Mesenchymal stem cell (in vitro differentiated cells and primary cell): ENCODE results near the gene GABRR3.

ENCODE experiments used
- DNase-seq: peaks from one replicate; pipeline ENCODE4 v3.0.0-alpha.2; 2013
- H2AFZ ChIP-seq: one replicate; pipeline ENCODE4 v1.6.1; 2013; ENCODE audit warnings: low read depth, mild to moderate bottlenecking, control low read depth, inconsistent platforms, low read length, moderate library complexity
- H2AK5ac ChIP-seq: 2 replicates; pipeline ENCODE4 v1.6.1; 2013; ENCODE audit warnings: low read length, moderate library complexity, mild to moderate bottlenecking, inconsistent platforms; ENCODE audit not compliant: severe bottlenecking
- H2BK120ac ChIP-seq: one replicate; pipeline ENCODE4 v1.6.1; 2013; ENCODE audit warnings: low read depth, mild to moderate bottlenecking, inconsistent platforms, low read length, moderate library complexity
- H2BK12ac ChIP-seq, 2 experiments: one replicate each; pipeline ENCODE4 v1.6.1; 2013; ENCODE audit warnings: inconsistent platforms in 2 of 2, low read length in 2 of 2, mild to moderate bottlenecking in 2 of 2, moderate library complexity in 2 of 2, control low read depth in 1 of 2
- H2BK15ac ChIP-seq: one replicate; pipeline ENCODE4 v1.6.1; 2013; ENCODE audit warnings: mild to moderate bottlenecking, low read depth, inconsistent platforms; ENCODE audit not compliant: poor library complexity, severe bottlenecking
- H2BK5ac ChIP-seq: 2 replicates; pipeline ENCODE4 v1.6.1; 2013; ENCODE audit warnings: low read depth, mild to moderate bottlenecking, low read length, control low read depth, inconsistent platforms; ENCODE audit not compliant: poor library complexity, severe bottlenecking
- H3K14ac ChIP-seq, 2 experiments: one replicate each; pipeline ENCODE4 v1.6.1; 2013; ENCODE audit warnings: inconsistent platforms in 2 of 2, low read length in 2 of 2, control low read depth in 1 of 2, mild to moderate bottlenecking in 1 of 2, moderate library complexity in 1 of 2
- H3K18ac ChIP-seq, 2 experiments: one replicate each; pipeline ENCODE4 v1.6.1; 2013; ENCODE audit warnings: inconsistent platforms in 2 of 2, low read length in 2 of 2, control low read depth in 1 of 2, low read depth in 1 of 2, mild to moderate bottlenecking in 1 of 2
- H3K23ac ChIP-seq, 2 experiments: one replicate each; pipeline ENCODE4 v1.6.1; 2013; ENCODE audit warnings: inconsistent platforms in 2 of 2, low read length in 2 of 2, mild to moderate bottlenecking in 2 of 2, moderate library complexity in 2 of 2, control low read depth in 1 of 2
- H3K27ac ChIP-seq: 2 replicates; pipeline ENCODE4 v1.5.1; 2013; ENCODE audit warnings: mild to moderate bottlenecking, moderate library complexity, low read length, control low read depth, inconsistent platforms; ENCODE audit not compliant: poor library complexity, severe bottlenecking
- H3K27me3 ChIP-seq, 2 experiments: 2 replicates each; pipeline versions ENCODE4 v1.6.1 to v1.7.0; 2013; ENCODE audit warnings: low read length in 2 of 2, mild to moderate bottlenecking in 2 of 2, moderate library complexity in 2 of 2, control low read depth in 1 of 2, inconsistent platforms in 1 of 2; ENCODE audit not compliant: control insufficient read depth in 1 of 2, insufficient read depth in 1 of 2
- H3K36me3 ChIP-seq, 2 experiments: 2 replicates each; pipeline versions ENCODE4 v1.6.1 to v1.7.0; 2013; ENCODE audit warnings: low read length in 2 of 2, control low read depth in 1 of 2, inconsistent platforms in 1 of 2, low read depth in 1 of 2, mild to moderate bottlenecking in 1 of 2; ENCODE audit not compliant: insufficient read depth in 2 of 2, control insufficient read depth in 1 of 2
- H3K4ac ChIP-seq, 2 experiments: one replicate each; pipeline ENCODE4 v1.6.1; 2013; ENCODE audit warnings: inconsistent platforms in 2 of 2, low read length in 2 of 2, mild to moderate bottlenecking in 2 of 2, moderate library complexity in 2 of 2, control low read depth in 1 of 2, low read depth in 1 of 2
- H3K4me1 ChIP-seq: 2 replicates; pipeline ENCODE4 v1.6.1; 2013; ENCODE audit warnings: low read depth, low read length, control low read depth; ENCODE audit not compliant: control insufficient read depth, insufficient read depth
- H3K4me2 ChIP-seq: 2 replicates; pipeline ENCODE4 v1.6.1; 2013; ENCODE audit warnings: low read length, mild to moderate bottlenecking, inconsistent platforms; ENCODE audit not compliant: poor library complexity, severe bottlenecking
- H3K4me3 ChIP-seq, 2 experiments: 2 replicates each; pipeline versions ENCODE4 v1.5.1 to v1.7.0; 2013; ENCODE audit warnings: low read length in 2 of 2, mild to moderate bottlenecking in 2 of 2, control low read depth in 1 of 2, low read depth in 1 of 2; ENCODE audit not compliant: insufficient read depth in 1 of 2
- H3K79me1 ChIP-seq: replicated peaks from 2 replicates; pipeline ENCODE4 v1.6.1; 2013; ENCODE audit warnings: mild to moderate bottlenecking, control low read depth, low read length, inconsistent platforms; ENCODE audit not compliant: poor library complexity, severe bottlenecking
- H3K9ac ChIP-seq: 2 replicates; pipeline ENCODE4 v1.7.0; 2013; ENCODE audit warnings: mild to moderate bottlenecking, low read length, moderate library complexity
- H3K9me3 ChIP-seq: 2 replicates; pipeline ENCODE4 v1.7.0; 2013; ENCODE audit warnings: mild to moderate bottlenecking, low read length; ENCODE audit not compliant: control insufficient read depth
- H4K8ac ChIP-seq: one replicate; pipeline ENCODE4 v1.6.1; 2013; ENCODE audit warnings: inconsistent platforms, mild to moderate bottlenecking, low read length, moderate library complexity
- H4K91ac ChIP-seq: one replicate; pipeline ENCODE4 v1.6.1; 2013; ENCODE audit warnings: mild to moderate bottlenecking, low read length, inconsistent platforms
- WGBS: methylation state at CpG from one replicate; pipeline ENCODE4 v1.1.7; 2013; ENCODE audit warnings: mixed read lengths; 5-methylcytosine and 5-hydroxymethylcytosine counted together

Gene GABRR3

DNA sequence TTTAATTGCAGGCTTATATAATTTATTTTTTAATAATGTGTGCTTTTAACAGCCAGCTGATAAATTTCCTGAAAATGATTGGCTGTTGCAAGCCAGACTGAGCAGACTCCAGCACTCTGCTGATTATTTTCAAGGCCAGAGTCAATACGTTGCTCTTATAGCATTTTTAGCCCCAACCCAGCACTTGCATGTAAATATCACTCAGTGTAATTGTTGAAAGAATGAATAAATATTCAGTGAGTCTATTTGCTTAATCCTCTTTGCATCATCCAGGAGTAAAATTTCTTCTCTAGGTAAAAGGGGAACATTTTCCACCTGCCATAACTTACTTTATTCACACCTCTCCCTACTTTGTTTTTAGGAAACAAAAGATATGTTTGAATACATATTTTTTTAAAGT is 2.9 kb downstream of the GABRR3 start:
- H4K91ac ChIP-seq, result no peak overlapping the region
- H3K9ac ChIP-seq, result no peak overlapping the region
- no peak overlapping the region for H2BK15ac ChIP-seq
- H2BK120ac ChIP-seq, result no peak overlapping the region
- H2AFZ ChIP-seq, result no peak overlapping the region
- WGBS, result no CpG with 5 or more reads among the region's 1 CpG
- H3K4me3 ChIP-seq, result no peak overlapping the region
- H3K4ac ChIP-seq, result no peak overlapping the region
- no peaks in the 10 kb centered on the region for H3K79me1 ChIP-seq
- H3K23ac ChIP-seq, result no peak overlapping the region
- no peak overlapping the region for H2BK12ac ChIP-seq
- H2BK5ac ChIP-seq, result no peak overlapping the region
- H4K8ac ChIP-seq, result no peak overlapping the region
- peaks cover 10 to 17% of the 10 kb centered on the region in 2 experiments for H3K27me3 ChIP-seq
- no peak overlapping the region for H2AK5ac ChIP-seq
- H3K18ac ChIP-seq, result no peak overlapping the region
- H3K14ac ChIP-seq, result no peak overlapping the region
- H3K27ac ChIP-seq, result no peak overlapping the region
- no peak for DNase-seq
- H3K9me3 ChIP-seq, result no peaks in the 10 kb centered on the region
- H3K4me2 ChIP-seq, result no peak overlapping the region
- no peaks in the 10 kb centered on the region for H3K4me1 ChIP-seq
- H3K36me3 ChIP-seq, result no peaks in the 10 kb centered on the region

DNA sequence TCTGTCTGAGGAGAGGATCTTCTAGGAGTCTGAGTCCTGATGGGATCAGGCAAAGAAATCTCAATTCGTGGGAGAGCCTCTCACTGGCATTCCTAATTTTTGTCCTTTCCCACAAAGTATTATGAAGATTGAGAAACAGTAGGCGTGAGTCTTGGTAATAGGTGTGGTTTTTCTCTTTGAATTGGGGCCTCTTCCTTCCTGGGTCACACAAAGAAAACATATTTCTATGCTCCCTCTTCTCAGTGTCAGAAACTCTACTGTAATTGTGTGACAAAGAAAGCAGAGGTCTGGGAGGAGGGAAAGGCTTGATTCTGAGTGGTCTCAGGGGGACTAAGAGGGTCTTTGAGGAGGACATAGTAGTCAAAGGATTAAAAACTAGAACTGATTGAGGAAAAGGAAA is 6.0 kb downstream of the GABRR3 start:
- Histone ChIP-seq H3K79me1 (no peaks in the 10 kb centered on the region), H3K9ac (no peak overlapping the region), H3K9me3 (no peaks in the 10 kb centered on the region), H3K18ac (no peak overlapping the region), H3K36me3 (no peaks in the 10 kb centered on the region), H3K4me1 (no peaks in the 10 kb centered on the region), H3K4ac (no peak overlapping the region), H3K14ac (no peak overlapping the region), H3K23ac (no peak overlapping the region), H2AK5ac (no peak overlapping the region), H2BK5ac (no peak overlapping the region), H3K4me2 (no peak overlapping the region), H3K27ac (no peak overlapping the region), H3K27me3 (peaks cover 8 to 16% of the 10 kb centered on the region in 2 experiments), H2BK12ac (no peak overlapping the region), H2BK120ac (no peak overlapping the region), H4K91ac (no peak overlapping the region), H2AFZ (no peak overlapping the region), H4K8ac (no peak overlapping the region), H3K4me3 (no peak overlapping the region), H2BK15ac (no peak overlapping the region)
- DNase-seq, result no peak
- 67% methylated on average over 1 of the region's 2 CpGs for WGBS

DNA sequence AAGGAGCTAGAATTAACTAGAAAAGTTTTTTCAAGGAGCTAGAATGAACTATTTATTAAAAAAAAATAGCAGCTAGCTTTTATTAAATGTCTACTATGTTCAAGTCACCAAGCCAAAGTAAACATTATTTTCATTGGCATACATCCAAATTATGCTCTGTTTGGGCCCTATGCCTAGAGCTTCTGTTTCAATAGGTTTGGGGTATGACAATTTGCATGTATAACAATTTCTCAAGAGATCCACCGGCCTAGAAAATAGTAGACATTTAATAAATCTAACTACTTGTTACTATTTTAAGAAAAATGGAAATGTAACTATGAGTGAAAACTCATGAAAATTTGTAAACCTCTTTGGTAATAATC is 8.0 kb downstream of the GABRR3 start:
- no peak overlapping the region for H3K4me3 ChIP-seq
- no peaks in the 10 kb centered on the region for H3K4me1 ChIP-seq
- no peaks in the 10 kb centered on the region for H3K36me3 ChIP-seq
- H3K23ac ChIP-seq, result no peak overlapping the region
- no peak overlapping the region for H4K91ac ChIP-seq
- no peaks in the 10 kb centered on the region for H3K9me3 ChIP-seq
- WGBS, result no CpG with 5 or more reads among the region's 1 CpG
- no peak overlapping the region for H3K9ac ChIP-seq
- H2BK120ac ChIP-seq, result no peak overlapping the region
- H3K4me2 ChIP-seq, result no peak overlapping the region
- H2AFZ ChIP-seq, result no peak overlapping the region
- no peak overlapping the region for H4K8ac ChIP-seq
- no peak for DNase-seq
- no peak overlapping the region for H3K27ac ChIP-seq
- no peak overlapping the region for H3K14ac ChIP-seq
- peaks cover 3 to 9% of the 10 kb centered on the region in 2 experiments for H3K27me3 ChIP-seq
- H2AK5ac ChIP-seq, result no peak overlapping the region
- no peak overlapping the region for H2BK12ac ChIP-seq
- H3K18ac ChIP-seq, result no peak overlapping the region
- H2BK15ac ChIP-seq, result no peak overlapping the region
- no peaks in the 10 kb centered on the region for H3K79me1 ChIP-seq
- no peak overlapping the region for H2BK5ac ChIP-seq
- H3K4ac ChIP-seq, result no peak overlapping the region

DNA sequence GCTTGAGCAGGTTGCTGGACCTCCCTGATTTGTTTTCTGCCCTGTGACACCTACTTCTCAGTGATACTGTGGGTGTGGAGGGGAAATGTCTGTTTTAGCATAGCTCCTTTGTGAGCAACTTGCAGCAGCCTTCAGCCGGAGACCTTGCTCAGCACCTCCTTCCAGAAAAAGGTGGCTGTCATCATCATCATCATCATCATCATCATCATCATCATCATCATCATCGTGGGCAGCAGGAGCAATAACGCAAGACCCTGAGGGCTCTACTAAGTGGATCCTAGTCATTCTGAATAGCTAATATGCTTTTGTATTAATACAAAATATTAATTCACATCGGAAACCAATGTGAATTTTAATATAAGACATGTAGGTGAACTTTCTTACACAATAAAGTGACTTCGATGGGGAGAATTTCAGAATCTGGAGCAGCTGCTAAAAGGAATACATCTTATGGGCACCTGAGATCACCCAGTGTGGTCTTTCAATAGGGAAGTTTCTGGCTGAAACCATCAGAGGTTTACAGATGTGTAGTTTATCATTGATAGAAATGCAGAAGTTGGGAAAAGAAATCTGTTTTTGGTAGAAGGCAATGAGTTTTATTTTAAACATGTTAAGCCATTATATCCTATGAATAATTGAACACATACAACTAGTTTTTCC is 8.6 kb downstream of the GABRR3 start:
- Histone ChIP-seq H2BK120ac (no peak overlapping the region), H3K23ac (no peak overlapping the region), H2BK5ac (no peak overlapping the region), H3K18ac (no peak overlapping the region), H3K79me1 (no peaks in the 10 kb centered on the region), H2BK12ac (no peak overlapping the region), H3K9ac (no peak overlapping the region), H3K4me1 (no peaks in the 10 kb centered on the region), H3K4me3 (no peak overlapping the region), H3K27me3 (peaks cover 3 to 9% of the 10 kb centered on the region in 2 experiments), H2AK5ac (no peak overlapping the region), H2AFZ (no peak overlapping the region), H3K36me3 (no peaks in the 10 kb centered on the region), H3K9me3 (no peaks in the 10 kb centered on the region), H3K14ac (no peak overlapping the region), H4K8ac (no peak overlapping the region), H3K4ac (no peak overlapping the region), H3K27ac (no peak overlapping the region), H4K91ac (no peak overlapping the region), H2BK15ac (no peak overlapping the region), H3K4me2 (no peak overlapping the region)
- 77% methylated on average over 3 of the region's 5 CpGs for WGBS
- DNase-seq, result no peak
